ENCODE results near the gene CTTNBP2NL. TPM values are rescaled to one million over a fixed set of nuclear protein-coding genes. Genes with fewer than 3 reads are reported as not detected.

The CTTNBP2NL gene
- total RNA-seq, 1 donor from 2014 or later: 24.8 TPM

- intact Hi-C loops (cut with DNase I): no loop called here
- Histone ChIP-seq H3K36me3 (peaks cover 3 to 19% of the 10 kb centered on the region in 2 donors), H3K4me1 (peaks cover 22% of the 10 kb centered on the region), H3K9me3 (no peaks in the 10 kb centered on the region), H3K27ac (no peak overlapping the region), H3K4me3 (no peak overlapping the region), H3K27me3 (no peaks in the 10 kb centered on the region)
- no peak for TF ChIP-seq POLR2AphosphoS5 (IDR thresholded peaks at IDR 0.05; ENCODE audit: insufficient read depth in 1 of 2, low read depth in 1 of 2)
- no peak for TF ChIP-seq CTCF (IDR thresholded peaks at IDR 0.05)
- TF ChIP-seq POLR2A (IDR thresholded peaks at IDR 0.05): no peak
- no peak for DNase-seq (ENCODE audit: extremely low spot score in 2 of 2)
Measured at GRCh38 chr1:112457241-112457640, 61.2 kb downstream of the CTTNBP2NL start.

- H3K4me1 ChIP-seq: peaks cover 29% of the 10 kb centered on the region
- no peaks in the 10 kb centered on the region for H3K27me3 ChIP-seq
- no peak for TF ChIP-seq POLR2A (IDR thresholded peaks at IDR 0.05)
- TF ChIP-seq POLR2AphosphoS5 (IDR thresholded peaks at IDR 0.05; ENCODE audit: insufficient read depth in 1 of 2, low read depth in 1 of 2): no peak
- TF ChIP-seq CTCF (IDR thresholded peaks at IDR 0.05): no peak
- no peaks in the 10 kb centered on the region for H3K9me3 ChIP-seq
- no peak overlapping the region for H3K27ac ChIP-seq
- H3K36me3 ChIP-seq: peaks cover 3 to 19% of the 10 kb centered on the region in 2 donors
- DNase-seq (ENCODE audit: extremely low spot score in 2 of 2): no peak
- no peak overlapping the region for H3K4me3 ChIP-seq
- intact Hi-C loops (cut with DNase I): no loop called here
Measured at GRCh38 chr1:112457955-112458354, 61.9 kb downstream of the CTTNBP2NL start.

GRCh38 chr1:112458756-112459155, 62.7 kb downstream of the CTTNBP2NL start:
- peaks cover 37% of the 10 kb centered on the region for H3K4me1 ChIP-seq
- no peaks in the 10 kb centered on the region for H3K27me3 ChIP-seq
- H3K36me3 ChIP-seq: peaks cover 3 to 19% of the 10 kb centered on the region in 2 donors
- no peak overlapping the region for H3K27ac ChIP-seq
- no peak overlapping the region for H3K4me3 ChIP-seq
- no peak for TF ChIP-seq POLR2AphosphoS5 (IDR thresholded peaks at IDR 0.05; ENCODE audit: insufficient read depth in 1 of 2, low read depth in 1 of 2)
- no peak for TF ChIP-seq POLR2A (IDR thresholded peaks at IDR 0.05)
- no peak for TF ChIP-seq CTCF (IDR thresholded peaks at IDR 0.05)
- intact Hi-C loops (cut with DNase I): no loop called here
- no peaks in the 10 kb centered on the region for H3K9me3 ChIP-seq
- no peak for DNase-seq (ENCODE audit: extremely low spot score in 2 of 2)

- no peak for TF ChIP-seq CTCF (IDR thresholded peaks at IDR 0.05)
- TF ChIP-seq POLR2A (IDR thresholded peaks at IDR 0.05): no peak
- TF ChIP-seq POLR2AphosphoS5 (IDR thresholded peaks at IDR 0.05; ENCODE audit: insufficient read depth in 1 of 2, low read depth in 1 of 2): no peak
- intact Hi-C loops (cut with DNase I): loop anchor here (5.0 kb wide), 1 partner anchor 63 kb away; the partner anchor contains the start of gene CTTNBP2NL
- H3K4me1 ChIP-seq: peaks cover 55% of the 10 kb centered on the region
- H3K9me3 ChIP-seq: no peaks in the 10 kb centered on the region
- H3K27ac ChIP-seq: peak overlapping the region; percentile 50
- H3K27me3 ChIP-seq: no peaks in the 10 kb centered on the region
- no peak overlapping the region for H3K4me3 ChIP-seq
- DNase-seq (ENCODE audit: extremely low spot score in 2 of 2): no peak
- peaks cover 3 to 18% of the 10 kb centered on the region in 2 donors for H3K36me3 ChIP-seq
Measured at GRCh38 chr1:112460615-112461014, 64.6 kb downstream of the CTTNBP2NL start.

GRCh38 chr1:112461200-112461871, 65.3 kb downstream of the CTTNBP2NL start:
- TF ChIP-seq POLR2AphosphoS5 (IDR thresholded peaks at IDR 0.05; ENCODE audit: insufficient read depth in 1 of 2, low read depth in 1 of 2): peak in 1 of 2 donors; percentile 55
- TF ChIP-seq POLR2A (IDR thresholded peaks at IDR 0.05): no peak
- TF ChIP-seq CTCF (IDR thresholded peaks at IDR 0.05): no peak
- intact Hi-C loops (cut with DNase I): loop anchor here (5.0 kb wide), 1 partner anchor 64 kb away; the partner anchor contains the start of gene CTTNBP2NL

More at GRCh38 chr1:112461200-112461871, 65.3 kb downstream of the CTTNBP2NL start:
- H3K9me3 ChIP-seq: no peaks in the 10 kb centered on the region
- DNase-seq (ENCODE audit: extremely low spot score in 2 of 2): no peak
- peaks cover 62% of the 10 kb centered on the region for H3K4me1 ChIP-seq
- H3K4me3 ChIP-seq: no peak overlapping the region
- peak overlapping the region; percentile 50 for H3K27ac ChIP-seq
- H3K27me3 ChIP-seq: no peaks in the 10 kb centered on the region
- H3K36me3 ChIP-seq: peaks cover 3 to 10% of the 10 kb centered on the region in 2 donors

Data from vagina (tissue), 2 donors.